ENCODE measurements around the gene IL17RE. TPM values are rescaled to one million over a fixed set of nuclear protein-coding genes. Genes with fewer than 3 reads are reported as not detected.
"Not testable (repeated sequence)": the region's sequence is repeated elsewhere in the genome, so short reads cannot be mapped to it uniquely, and the experiment has no call there.

Gene IL17RE
- total RNA-seq, 4 donors from 2014 or later: 71.1 to 117 (median 81.1) TPM

- intact Hi-C loops (cut with DNase I; ENCODE audit: low total_unique reads): no loop called here
- TF ChIP-seq CTCF (IDR thresholded peaks at IDR 0.05) (no peak), POLR2A (IDR thresholded peaks at IDR 0.05) (no peak)
- no peak for DNase-seq (ENCODE audit: low spot score in 2 of 2)
- H3K4me3 ChIP-seq (ENCODE audit: low read depth, poor library complexity, severe bottlenecking): peak overlapping the region; percentile 92
- 7 to 11% methylated on average over 12 of the region's 12 CpGs for WGBS, 2 donors
Observed at GRCh38 chr3:9891072-9891622, 11.5 kb upstream of the IL17RE start.

GRCh38 chr3:9893739-9894138, 8.9 kb upstream of the IL17RE start:
- TF ChIP-seq CTCF (IDR thresholded peaks at IDR 0.05): no peak
- no peak for TF ChIP-seq POLR2A (IDR thresholded peaks at IDR 0.05)
- 76 to 92% methylated on average over 1 of the region's 1 CpG for WGBS, 2 donors
- intact Hi-C loops (cut with DNase I; ENCODE audit: low total_unique reads): no loop called here
- no peak overlapping the region for H3K4me3 ChIP-seq (ENCODE audit: low read depth, poor library complexity, severe bottlenecking)
- no peak for DNase-seq (ENCODE audit: low spot score in 2 of 2)

- H3K4me3 ChIP-seq (ENCODE audit: low read depth, poor library complexity, severe bottlenecking); DNase-seq (ENCODE audit: low spot score in 2 of 2); intact Hi-C loops (cut with DNase I; ENCODE audit: low total_unique reads): not testable (repeated sequence)
- WGBS, 2 donors: 95 to 98% methylated on average over 3 of the region's 3 CpGs
Observed at GRCh38 chr3:9895715-9896114, 6.9 kb upstream of the IL17RE start.

GRCh38 chr3:9896755-9897407, 5.8 kb upstream of the IL17RE start:
- WGBS, 2 donors: 78 to 84% methylated on average over 10 of the region's 10 CpGs
- intact Hi-C loops (cut with DNase I; ENCODE audit: low total_unique reads); H3K4me3 ChIP-seq (ENCODE audit: low read depth, poor library complexity, severe bottlenecking); DNase-seq (ENCODE audit: low spot score in 2 of 2): not testable (repeated sequence)

- WGBS, 2 donors: 60 to 74% methylated on average over 4 of the region's 4 CpGs
- intact Hi-C loops (cut with DNase I; ENCODE audit: low total_unique reads): no loop called here
- DNase-seq (ENCODE audit: low spot score in 2 of 2): no peak
- no peak overlapping the region for H3K4me3 ChIP-seq (ENCODE audit: low read depth, poor library complexity, severe bottlenecking)
- TF ChIP-seq POLR2A (IDR thresholded peaks at IDR 0.05) (no peak), CTCF (IDR thresholded peaks at IDR 0.05) (no peak)
Observed at GRCh38 chr3:9897408-9898372, 5.0 kb upstream of the IL17RE start.

- 43 to 50% methylated on average over 8 of the region's 8 CpGs for WGBS, 2 donors
- no peak for DNase-seq (ENCODE audit: low spot score in 2 of 2)
- intact Hi-C loops (cut with DNase I; ENCODE audit: low total_unique reads): no loop called here
- no peak overlapping the region for H3K4me3 ChIP-seq (ENCODE audit: low read depth, poor library complexity, severe bottlenecking)
- TF ChIP-seq POLR2A (IDR thresholded peaks at IDR 0.05): no peak
- TF ChIP-seq CTCF (IDR thresholded peaks at IDR 0.05): no peak
Observed at GRCh38 chr3:9898467-9899241, 4.0 kb upstream of the IL17RE start.

All from lower leg skin (tissue), 4 donors.